ENCODE results near the gene SLCO2B1. TPM values are rescaled to one million over a fixed set of nuclear protein-coding genes. Genes with fewer than 3 reads are reported as not detected.
A peak's percentile ranks its signal among the peaks of the same experiment; 100 is the strongest.

SLCO2B1 gene
- total and polyA plus RNA-seq, 2 experiments from 2014 or later, result 0.07 TPM; not detected in 1

DNA sequence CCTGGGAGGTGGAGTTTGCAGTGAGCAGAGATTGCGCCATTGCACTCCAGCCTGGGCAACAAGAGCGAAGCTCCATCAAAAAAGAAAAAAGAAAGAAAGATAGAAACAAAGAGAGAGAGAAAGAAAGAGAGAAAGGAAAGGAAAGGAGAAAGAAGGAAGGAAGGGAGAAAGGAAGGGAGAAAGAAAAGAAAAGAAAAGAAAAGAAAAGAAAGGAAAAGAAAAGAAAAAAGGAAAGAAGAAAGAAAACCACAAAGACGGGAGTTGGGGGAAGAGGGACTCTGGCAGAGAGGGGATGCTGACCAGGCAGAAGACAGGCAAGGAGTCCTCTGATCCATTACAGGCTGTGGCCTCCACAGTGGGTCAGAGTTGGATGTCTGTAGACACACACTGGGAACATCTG lies 18.8 kb upstream of the SLCO2B1 start:
- no peak for DNase-seq (ENCODE audit: low read depth in 1 of 2, low spot score in 1 of 2)
- H3K9me3 ChIP-seq (ENCODE audit: low read depth), result no peaks in the 10 kb centered on the region
- H3K27me3 ChIP-seq, result peaks cover 4% of the 10 kb centered on the region
- H3K4me1 ChIP-seq (ENCODE audit: low read depth), result no peaks in the 10 kb centered on the region
- TF ChIP-seq, protein P1, sequence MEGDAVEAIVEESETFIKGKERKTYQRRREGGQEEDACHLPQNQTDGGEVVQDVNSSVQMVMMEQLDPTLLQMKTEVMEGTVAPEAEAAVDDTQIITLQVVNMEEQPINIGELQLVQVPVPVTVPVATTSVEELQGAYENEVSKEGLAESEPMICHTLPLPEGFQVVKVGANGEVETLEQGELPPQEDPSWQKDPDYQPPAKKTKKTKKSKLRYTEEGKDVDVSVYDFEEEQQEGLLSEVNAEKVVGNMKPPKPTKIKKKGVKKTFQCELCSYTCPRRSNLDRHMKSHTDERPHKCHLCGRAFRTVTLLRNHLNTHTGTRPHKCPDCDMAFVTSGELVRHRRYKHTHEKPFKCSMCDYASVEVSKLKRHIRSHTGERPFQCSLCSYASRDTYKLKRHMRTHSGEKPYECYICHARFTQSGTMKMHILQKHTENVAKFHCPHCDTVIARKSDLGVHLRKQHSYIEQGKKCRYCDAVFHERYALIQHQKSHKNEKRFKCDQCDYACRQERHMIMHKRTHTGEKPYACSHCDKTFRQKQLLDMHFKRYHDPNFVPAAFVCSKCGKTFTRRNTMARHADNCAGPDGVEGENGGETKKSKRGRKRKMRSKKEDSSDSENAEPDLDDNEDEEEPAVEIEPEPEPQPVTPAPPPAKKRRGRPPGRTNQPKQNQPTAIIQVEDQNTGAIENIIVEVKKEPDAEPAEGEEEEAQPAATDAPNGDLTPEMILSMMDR (IDR thresholded peaks at IDR 0.05; ENCODE audit: low read depth, low read length), result no peak
- H3K27ac ChIP-seq, result no peak overlapping the region
- no peak overlapping the region for H3K4me3 ChIP-seq
- H3K36me3 ChIP-seq, result no peaks in the 10 kb centered on the region

- Histone ChIP-seq H3K27ac (no peak overlapping the region), H3K4me3 (no peak overlapping the region), H3K27me3 (peaks cover 5% of the 10 kb centered on the region), H3K4me1 (ENCODE audit: low read depth) (no peaks in the 10 kb centered on the region), H3K9me3 (ENCODE audit: low read depth) (no peaks in the 10 kb centered on the region), H3K36me3 (no peaks in the 10 kb centered on the region)
- no peak for DNase-seq (ENCODE audit: low read depth in 1 of 2, low spot score in 1 of 2)
- TF ChIP-seq, protein P1 (IDR thresholded peaks at IDR 0.05; ENCODE audit: low read depth, low read length), result no peak
Measured at GRCh38 chr11:75133976-75134375, 16.9 kb upstream of the SLCO2B1 start.

DNA sequence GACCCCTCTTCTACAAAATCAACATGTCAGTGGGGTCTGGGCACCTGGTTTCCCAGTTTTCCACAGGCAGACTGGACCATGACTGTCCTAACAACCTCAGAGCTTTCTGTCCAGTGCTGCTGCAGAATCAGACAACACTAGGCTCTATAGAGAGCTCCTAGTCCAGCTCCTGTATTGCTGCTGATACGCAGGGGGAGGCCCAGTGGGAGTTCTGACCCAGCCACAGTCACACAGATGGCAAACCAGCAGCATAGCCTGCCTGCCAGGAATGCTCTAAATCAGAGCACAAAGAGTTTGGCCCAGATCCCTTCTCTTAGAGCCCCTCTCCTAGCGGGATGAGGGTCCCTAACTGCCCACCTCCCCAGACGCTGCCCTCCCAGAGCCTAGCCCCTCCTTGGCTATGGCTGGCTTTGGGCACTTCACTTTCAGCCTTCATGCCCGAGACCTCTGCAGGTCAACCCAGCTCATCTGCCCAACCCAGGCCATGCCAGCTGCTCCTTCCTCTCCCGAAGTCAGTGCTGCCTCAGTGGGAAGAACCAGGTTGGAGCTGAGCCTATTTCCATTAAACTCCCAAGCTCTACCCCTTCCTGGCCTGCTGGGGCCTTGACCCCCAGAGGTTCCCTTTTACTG lies 15.8 kb upstream of the SLCO2B1 start:
- Histone ChIP-seq H3K36me3 (no peaks in the 10 kb centered on the region), H3K4me1 (ENCODE audit: low read depth) (no peaks in the 10 kb centered on the region), H3K27me3 (peaks cover 5% of the 10 kb centered on the region), H3K27ac (no peak overlapping the region), H3K9me3 (ENCODE audit: low read depth) (no peaks in the 10 kb centered on the region), H3K4me3 (no peak overlapping the region)
- TF ChIP-seq, protein P1 (IDR thresholded peaks at IDR 0.05; ENCODE audit: low read depth, low read length), result no peak
- DNase-seq (ENCODE audit: low read depth in 1 of 2, low spot score in 1 of 2), result no peak

GRCh38 chr11:75135651-75136050 lies 15.3 kb upstream of the SLCO2B1 start:
- TF ChIP-seq, protein P1 (IDR thresholded peaks at IDR 0.05; ENCODE audit: low read depth, low read length), result no peak
- Histone ChIP-seq H3K9me3 (ENCODE audit: low read depth) (no peaks in the 10 kb centered on the region), H3K4me3 (no peak overlapping the region), H3K27ac (no peak overlapping the region), H3K4me1 (ENCODE audit: low read depth) (no peaks in the 10 kb centered on the region), H3K27me3 (peaks cover 5% of the 10 kb centered on the region), H3K36me3 (no peaks in the 10 kb centered on the region)
- no peak for DNase-seq (ENCODE audit: low read depth in 1 of 2, low spot score in 1 of 2)

- TF ChIP-seq, protein P1 (IDR thresholded peaks at IDR 0.05; ENCODE audit: low read depth, low read length), result peak; percentile 98
- peak; percentile 49 to 60 for DNase-seq (ENCODE audit: low read depth in 1 of 2, low spot score in 1 of 2)
- H3K27me3 ChIP-seq, result peaks cover 5% of the 10 kb centered on the region
Measured at GRCh38 chr11:75140269-75141138, 10.4 kb upstream of the SLCO2B1 start.

More at GRCh38 chr11:75140269-75141138, 10.4 kb upstream of the SLCO2B1 start:
- H3K9me3 ChIP-seq (ENCODE audit: low read depth), result no peaks in the 10 kb centered on the region
- no peak overlapping the region for H3K4me3 ChIP-seq
- H3K4me1 ChIP-seq (ENCODE audit: low read depth), result peaks cover under 1% of the 10 kb centered on the region
- H3K27ac ChIP-seq, result no peak overlapping the region
- H3K36me3 ChIP-seq, result no peaks in the 10 kb centered on the region

Data from cardiac muscle cell (in vitro differentiated cells and primary cell).